HG03558 (cell line): ENCODE results near the gene CCS.
"Not testable (repeated sequence)": the region's sequence is repeated elsewhere in the genome, so short reads cannot be mapped to it uniquely, and the experiment has no call there.

Experiments
- ATAC-seq: cut with Tn5 transposase; IDR thresholded peaks from one replicate; pipeline ENCODE4 v1.9.1; 2021; ENCODE audit warnings: moderate number of reproducible peaks; ENCODE audit not compliant: unreplicated experiment; ENCODE audit errors: extremely low read depth

CCS gene

GRCh38 chr11:66619080-66619554 is 26.1 kb downstream of the CCS start:
- no peak for ATAC-seq

- no peak for ATAC-seq
Measured at GRCh38 chr11:66624450-66624849, 31.5 kb downstream of the CCS start.

- no peak for ATAC-seq
Measured at GRCh38 chr11:66625041-66625751, 32.2 kb downstream of the CCS start.

- ATAC-seq: no peak
Measured at GRCh38 chr11:66625752-66626149, 32.8 kb downstream of the CCS start.

- no peak for ATAC-seq
Measured at GRCh38 chr11:66626382-66626781, 33.4 kb downstream of the CCS start.

GRCh38 chr11:66626926-66627325 is 33.9 kb downstream of the CCS start:
- no peak for ATAC-seq

- no peak for ATAC-seq
Measured at GRCh38 chr11:66628061-66628603, 35.1 kb downstream of the CCS start.

- ATAC-seq: no peak
Measured at GRCh38 chr11:66629356-66629755, 36.4 kb downstream of the CCS start.

- no peak for ATAC-seq
Measured at GRCh38 chr11:66631883-66632282, 38.9 kb downstream of the CCS start.

GRCh38 chr11:66632952-66633351 is 40.0 kb downstream of the CCS start:
- ATAC-seq: no peak

- no peak for ATAC-seq
Measured at GRCh38 chr11:66636411-66636810, 43.4 kb downstream of the CCS start.

- no peak for ATAC-seq
Measured at GRCh38 chr11:66637557-66638176, 44.7 kb downstream of the CCS start.

- peak; percentile 92 for ATAC-seq
Measured at GRCh38 chr11:66638177-66639065, 45.4 kb downstream of the CCS start, which contains the start of gene RBM4. Gene RBM4 (plus strand): TSS chr11:66638703. CDS start chr11:66639712, 1,009 bp downstream.

GRCh38 chr11:66639066-66639813 is 46.3 kb downstream of the CCS start:
- ATAC-seq: no peak

- ATAC-seq: not testable (repeated sequence)
Measured at GRCh38 chr11:66639814-66640340, 46.9 kb downstream of the CCS start.

GRCh38 chr11:66641834-66642233 is 48.8 kb downstream of the CCS start:
- ATAC-seq: no peak

GRCh38 chr11:66643745-66644437 is 50.9 kb downstream of the CCS start:
- ATAC-seq: no peak

- ATAC-seq: no peak
Measured at GRCh38 chr11:66646828-66647227, 53.8 kb downstream of the CCS start.

- ATAC-seq: no peak
Measured at GRCh38 chr11:66649903-66650302, 56.9 kb downstream of the CCS start.
